Middle frontal gyrus (tissue), 1 donor: ENCODE data around the gene PTRH1.

Experiments used
- DNase-seq: peaks from one replicate; pipeline ENCODE4 v3.0.0-alpha.2; 2015; ENCODE audit warnings: low spot score; ENCODE audit errors: extremely low spot score

The PTRH1 gene

GRCh38 chr9:127720031-127720864, 4.8 kb upstream of the PTRH1 start:
- no peak for DNase-seq

- no peak for DNase-seq
These were observed 2.3 kb upstream of the PTRH1 start for GRCh38 chr9:127717766-127718165.

GRCh38 chr9:127716412-127716811, 949 bp upstream of the PTRH1 start:
- DNase-seq: no peak

- DNase-seq: no peak
These were observed 453 bp downstream of the PTRH1 start for GRCh38 chr9:127714951-127715469.

GRCh38 chr9:127714020-127714750, 1.3 kb downstream of the PTRH1 start:
- no peak for DNase-seq

GRCh38 chr9:127712867-127713266, 2.6 kb downstream of the PTRH1 start:
- DNase-seq: no peak

GRCh38 chr9:127712371-127712770, 3.1 kb downstream of the PTRH1 start:
- no peak for DNase-seq

GRCh38 chr9:127711831-127712274, 3.6 kb downstream of the PTRH1 start:
- no peak for DNase-seq

GRCh38 chr9:127711226-127711701, 4.2 kb downstream of the PTRH1 start:
- DNase-seq: no peak

GRCh38 chr9:127710204-127710783, 5.2 kb downstream of the PTRH1 start:
- DNase-seq: no peak

GRCh38 chr9:127708952-127709587, 6.4 kb downstream of the PTRH1 start:
- no peak for DNase-seq

- DNase-seq: no peak
These were observed 7.7 kb downstream of the PTRH1 start for GRCh38 chr9:127707766-127708165.

- DNase-seq: no peak
These were observed 8.6 kb downstream of the PTRH1 start, which contains the start of gene CFAP157 for GRCh38 chr9:127706836-127707241. CFAP157 (plus strand) TSS chr9:127706988; CDS start chr9:127707032, 44 bp downstream.

GRCh38 chr9:127705577-127706379, 9.7 kb downstream of the PTRH1 start:
- no peak for DNase-seq

GRCh38 chr9:127703289-127703946, 12.0 kb downstream of the PTRH1 start:
- no peak for DNase-seq

- DNase-seq: no peak
These were observed 14.7 kb downstream of the PTRH1 start for GRCh38 chr9:127700594-127701255.

- no peak for DNase-seq
These were observed 15.3 kb downstream of the PTRH1 start for GRCh38 chr9:127700140-127700539.

GRCh38 chr9:127698985-127699670, 16.3 kb downstream of the PTRH1 start:
- DNase-seq: peak; percentile 99

GRCh38 chr9:127698386-127698785, 17.1 kb downstream of the PTRH1 start:
- DNase-seq: no peak
